KOPT-K1 (cell line): Measurements from ENCODE around the gene EIF4G3.

Experiments used
- H3K27ac ChIP-seq: fragments of 200-600 bp; sonication (generic); 2 replicates; pipeline ENCODE4 v1.5.1; 2016; ENCODE audit warnings: antibody characterized with exemption, mild to moderate bottlenecking, low read depth, low read length; ENCODE audit not compliant: poor library complexity, severe bottlenecking
- H3K36me3 ChIP-seq: fragments of 200-600 bp; sonication (generic); 2 replicates; pipeline ENCODE4 v1.5.1; 2017; ENCODE audit warnings: antibody characterized with exemption, mild to moderate bottlenecking, low read length, moderate library complexity; ENCODE audit not compliant: insufficient read depth
- H3K9me3 ChIP-seq: fragments of 200-600 bp; sonication (generic); 2 replicates; pipeline ENCODE4 v1.5.1; 2017; ENCODE audit warnings: antibody characterized with exemption, low read length, mild to moderate bottlenecking; ENCODE audit not compliant: insufficient read depth, poor library complexity, severe bottlenecking

Gene EIF4G3

DNA sequence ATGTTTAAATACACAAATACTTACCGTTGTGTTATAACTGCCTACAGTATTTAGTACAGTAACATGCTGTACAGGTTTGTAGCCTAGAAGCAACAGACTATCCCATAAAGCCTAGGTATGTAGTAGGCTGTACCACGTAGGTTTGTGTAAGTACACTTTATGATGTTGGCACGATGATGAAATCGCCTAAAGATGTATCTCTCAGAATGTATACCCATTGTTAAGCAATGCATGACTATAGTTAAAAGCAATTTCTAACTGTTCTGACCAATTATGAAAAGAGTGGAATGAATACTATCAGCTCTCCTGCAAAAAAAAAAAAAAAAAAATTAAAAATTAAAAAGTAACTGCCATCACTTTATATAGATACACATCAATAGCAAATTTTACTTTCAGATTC is 401.0 kb downstream of the EIF4G3 start:
- H3K9me3 ChIP-seq: no peaks in the 10 kb centered on the region
- H3K27ac ChIP-seq: no peak overlapping the region
- peaks cover 98% of the 10 kb centered on the region for H3K36me3 ChIP-seq

DNA sequence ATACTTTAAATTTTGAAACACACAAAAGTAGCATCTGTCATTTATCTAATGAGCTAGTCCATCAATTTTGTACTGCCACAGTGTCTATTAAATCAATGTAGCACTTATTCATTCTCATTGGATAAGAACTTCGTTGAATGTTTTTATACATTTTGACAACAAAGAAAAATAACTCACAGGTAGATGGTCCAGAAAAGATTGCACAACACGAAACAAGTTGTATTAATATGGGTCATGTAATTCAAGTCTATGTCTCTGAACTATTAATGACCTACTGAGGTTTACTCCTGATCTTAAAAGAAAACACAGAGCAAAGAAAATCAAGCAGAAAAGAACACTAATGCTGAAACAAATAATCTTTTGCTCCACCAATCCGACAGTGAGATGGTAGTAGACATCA is 404.9 kb downstream of the EIF4G3 start:
- Histone ChIP-seq H3K36me3 (peaks cover 100% of the 10 kb centered on the region), H3K9me3 (no peaks in the 10 kb centered on the region), H3K27ac (no peak overlapping the region)

DNA sequence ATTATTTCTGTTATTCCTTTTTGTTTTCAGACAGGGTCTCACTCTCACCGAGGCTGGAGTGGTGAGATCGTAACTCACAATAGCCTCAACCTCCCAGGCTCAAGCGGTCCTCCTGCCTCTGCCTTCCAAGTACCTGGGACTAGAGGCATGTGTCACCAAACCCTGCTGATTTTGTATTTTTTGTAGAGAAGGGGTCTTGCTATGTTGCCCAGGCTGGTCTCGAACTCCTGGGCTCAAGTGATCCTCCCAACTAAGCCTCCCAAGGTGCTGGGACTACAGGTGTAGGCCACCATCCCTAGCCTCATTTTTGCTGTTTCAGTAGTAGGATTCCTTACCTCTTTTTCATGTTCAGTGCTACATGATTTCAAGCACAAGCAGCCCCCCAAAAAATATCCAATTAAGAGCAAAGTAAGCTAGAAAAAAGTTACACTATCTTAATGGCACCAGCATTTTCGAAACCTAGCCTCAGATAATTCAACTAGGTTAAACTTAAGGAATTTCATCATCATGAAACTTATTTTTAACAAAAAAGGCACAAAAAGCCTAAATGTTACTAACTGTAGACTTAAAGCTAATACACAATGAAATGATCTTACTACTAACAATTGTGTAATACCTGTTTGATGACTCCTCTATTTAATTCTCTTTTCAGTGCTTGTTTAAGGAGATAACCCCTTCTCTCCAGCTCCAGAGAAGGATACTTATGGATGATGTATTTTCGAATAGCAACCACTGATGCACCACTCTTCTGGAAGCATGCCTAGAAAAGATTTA is 406.2 kb downstream of the EIF4G3 start:
- peaks cover 100% of the 10 kb centered on the region for H3K36me3 ChIP-seq
- no peak overlapping the region for H3K27ac ChIP-seq
- no peaks in the 10 kb centered on the region for H3K9me3 ChIP-seq

DNA sequence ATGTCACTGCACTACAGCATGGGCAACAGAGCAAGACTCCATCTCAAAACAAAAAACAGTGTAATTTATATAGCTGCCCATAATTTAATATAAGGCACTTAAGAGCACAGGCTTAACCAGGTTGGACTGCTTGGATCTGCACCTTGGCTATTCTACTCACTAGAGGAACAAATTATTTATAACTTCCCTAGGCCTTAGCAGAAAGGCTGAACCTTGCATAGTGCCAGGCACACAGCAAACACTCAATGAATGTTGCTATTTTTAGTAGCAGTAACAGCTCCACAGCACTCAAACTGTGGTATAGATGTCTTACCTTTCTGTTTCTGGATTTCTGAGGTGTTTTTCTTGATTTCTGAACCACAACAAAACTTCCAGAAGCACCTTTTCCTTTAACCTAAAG is 409.4 kb downstream of the EIF4G3 start:
- Histone ChIP-seq H3K9me3 (no peaks in the 10 kb centered on the region), H3K27ac (no peak overlapping the region), H3K36me3 (peaks cover 100% of the 10 kb centered on the region)

DNA sequence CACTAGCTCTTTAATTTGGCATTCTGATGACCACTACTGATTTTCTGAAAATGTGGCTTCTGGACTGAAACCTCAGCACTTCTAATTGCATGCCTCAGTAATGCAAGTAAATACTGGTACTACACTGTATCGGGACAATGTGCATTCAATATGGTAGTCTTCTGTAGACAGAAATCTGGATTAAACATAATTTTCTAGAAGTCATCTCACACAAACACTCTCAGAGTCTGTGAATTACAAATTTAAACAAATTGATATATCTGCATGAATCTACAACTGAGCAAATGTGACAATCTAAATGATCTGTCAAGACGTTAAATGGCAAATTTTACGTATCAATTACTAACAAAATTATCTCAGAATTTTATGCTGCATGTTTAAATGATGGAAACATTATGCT is 413.3 kb downstream of the EIF4G3 start:
- Histone ChIP-seq H3K36me3 (peaks cover 100% of the 10 kb centered on the region), H3K27ac (no peak overlapping the region), H3K9me3 (no peaks in the 10 kb centered on the region)

DNA sequence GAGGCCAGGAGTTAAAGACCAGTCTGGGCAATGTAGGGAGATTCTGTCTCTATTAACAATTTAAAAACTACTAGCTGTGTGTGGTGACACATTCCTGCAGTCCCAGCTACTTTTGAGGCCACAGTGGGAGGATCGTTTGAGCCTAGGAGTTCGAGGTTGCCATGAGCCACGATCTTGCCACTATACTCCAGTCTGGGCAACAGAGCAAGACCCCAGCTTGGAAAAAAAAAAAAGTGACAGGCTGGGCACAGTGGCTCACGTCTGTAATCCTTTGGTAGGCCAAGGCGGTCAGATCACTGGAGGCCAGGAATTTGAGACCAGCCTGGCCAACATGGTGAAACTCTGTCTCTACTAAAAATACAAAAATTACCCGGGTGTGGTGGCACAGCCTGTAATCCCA is 416.4 kb downstream of the EIF4G3 start:
- Histone ChIP-seq H3K27ac (no peak overlapping the region), H3K36me3 (peaks cover 99% of the 10 kb centered on the region)

More for the DNA sequence above, 416.4 kb downstream of the EIF4G3 start:
- no peaks in the 10 kb centered on the region for H3K9me3 ChIP-seq
